Measurements from ENCODE around the gene ARSD.

The ARSD gene

GRCh38 chrX:2867206-2867605, 61.9 kb downstream of the ARSD start:
- Histone ChIP-seq H3K36me3 (ENCODE audit: insufficient read depth, low read length) (peaks cover 17% of the 10 kb centered on the region), H3K4me1 (ENCODE audit: insufficient read depth, low read length) (peaks cover 13% of the 10 kb centered on the region), H3K9ac (ENCODE audit: low read depth, low read length) (no peak overlapping the region), H3K9me3 (ENCODE audit: control insufficient read depth, insufficient read depth, low read length) (no peaks in the 10 kb centered on the region)

- Histone ChIP-seq H3K4me1 (ENCODE audit: insufficient read depth, low read length) (peaks cover 10% of the 10 kb centered on the region), H3K36me3 (ENCODE audit: insufficient read depth, low read length) (peaks cover 35% of the 10 kb centered on the region), H3K9me3 (ENCODE audit: control insufficient read depth, insufficient read depth, low read length) (no peaks in the 10 kb centered on the region), H3K9ac (ENCODE audit: low read depth, low read length) (no peak overlapping the region)
Measured at GRCh38 chrX:2863646-2864045, 65.5 kb downstream of the ARSD start.

- H3K9ac ChIP-seq (ENCODE audit: low read depth, low read length): no peak overlapping the region
- H3K36me3 ChIP-seq (ENCODE audit: insufficient read depth, low read length): peaks cover 40% of the 10 kb centered on the region
- H3K9me3 ChIP-seq (ENCODE audit: control insufficient read depth, insufficient read depth, low read length): no peaks in the 10 kb centered on the region
- peaks cover 10% of the 10 kb centered on the region for H3K4me1 ChIP-seq (ENCODE audit: insufficient read depth, low read length)
Measured at GRCh38 chrX:2862404-2862803, 66.7 kb downstream of the ARSD start.

- Histone ChIP-seq H3K4me1 (ENCODE audit: insufficient read depth, low read length) (peaks cover 10% of the 10 kb centered on the region), H3K9me3 (ENCODE audit: control insufficient read depth, insufficient read depth, low read length) (no peaks in the 10 kb centered on the region), H3K36me3 (ENCODE audit: insufficient read depth, low read length) (peaks cover 39% of the 10 kb centered on the region), H3K9ac (ENCODE audit: low read depth, low read length) (no peak overlapping the region)
Measured at GRCh38 chrX:2859197-2859797, 69.8 kb downstream of the ARSD start.

- H3K36me3 ChIP-seq (ENCODE audit: insufficient read depth, low read length): peaks cover 41% of the 10 kb centered on the region
- H3K9ac ChIP-seq (ENCODE audit: low read depth, low read length): no peak overlapping the region
- H3K9me3 ChIP-seq (ENCODE audit: control insufficient read depth, insufficient read depth, low read length): no peaks in the 10 kb centered on the region
- no peaks in the 10 kb centered on the region for H3K4me1 ChIP-seq (ENCODE audit: insufficient read depth, low read length)
Measured at GRCh38 chrX:2857566-2857965, 71.6 kb downstream of the ARSD start.

- Histone ChIP-seq H3K9me3 (ENCODE audit: control insufficient read depth, insufficient read depth, low read length) (no peaks in the 10 kb centered on the region; the same call in 1 of the 2 replicates), H3K9ac (ENCODE audit: low read depth, low read length) (no peak overlapping the region), H3K36me3 (ENCODE audit: insufficient read depth, low read length) (peaks cover 29% of the 10 kb centered on the region), H3K4me1 (ENCODE audit: insufficient read depth, low read length) (no peaks in the 10 kb centered on the region)
Measured at GRCh38 chrX:2855761-2856160, 73.4 kb downstream of the ARSD start.

GRCh38 chrX:2854918-2855317, 74.2 kb downstream of the ARSD start:
- peaks cover 24% of the 10 kb centered on the region for H3K36me3 ChIP-seq (ENCODE audit: insufficient read depth, low read length)
- peaks cover 6% of the 10 kb centered on the region for H3K4me1 ChIP-seq (ENCODE audit: insufficient read depth, low read length)
- H3K9ac ChIP-seq (ENCODE audit: low read depth, low read length): no peak overlapping the region
- no peaks in the 10 kb centered on the region; the same call in 1 of the 2 replicates for H3K9me3 ChIP-seq (ENCODE audit: control insufficient read depth, insufficient read depth, low read length)
